Uterus (tissue), 2 donors: ENCODE data around the gene TMEM200B.
"Not testable (repeated sequence)": the region's sequence is repeated elsewhere in the genome, so short reads cannot be mapped to it uniquely, and the experiment has no call there.

ENCODE experiments used
- CTCF ChIP-seq, 4 experiments: fragments of 200-600 bp in 2 of 4; fragments of 450-650 bp in 2 of 4; sonication (generic) in 2 of 4; IDR thresholded peaks; one replicate each; pipeline ENCODE4 v1.5.1; 2016 to 2019; ENCODE audit warnings: antibody characterized with exemption in 4 of 4, mild to moderate bottlenecking in 2 of 4, moderate library complexity in 1 of 4
- POLR2A ChIP-seq, 2 donors: fragments of 450-650 bp; IDR thresholded peaks; one replicate each; pipeline ENCODE4 v1.6.1; 2016; ENCODE audit warnings: antibody characterized with exemption in 2 of 2, mild to moderate bottlenecking in 1 of 2, moderate library complexity in 1 of 2

GRCh38 chr1:29079916-29080629 lies 43.6 kb downstream of the TMEM200B start:
- not testable (repeated sequence) for TF ChIP-seq CTCF, POLR2A (IDR thresholded peaks at IDR 0.05)
